ENCODE results near the gene NTM. TPM values are rescaled to one million over a fixed set of nuclear protein-coding genes. Genes with fewer than 3 reads are reported as not detected.
A peak's percentile ranks its signal among the peaks of the same experiment; 100 is the strongest.

Gene NTM
- total and polyA plus RNA-seq, 2 donors from 2014 or later: 0.92 to 10.3 TPM

DNA sequence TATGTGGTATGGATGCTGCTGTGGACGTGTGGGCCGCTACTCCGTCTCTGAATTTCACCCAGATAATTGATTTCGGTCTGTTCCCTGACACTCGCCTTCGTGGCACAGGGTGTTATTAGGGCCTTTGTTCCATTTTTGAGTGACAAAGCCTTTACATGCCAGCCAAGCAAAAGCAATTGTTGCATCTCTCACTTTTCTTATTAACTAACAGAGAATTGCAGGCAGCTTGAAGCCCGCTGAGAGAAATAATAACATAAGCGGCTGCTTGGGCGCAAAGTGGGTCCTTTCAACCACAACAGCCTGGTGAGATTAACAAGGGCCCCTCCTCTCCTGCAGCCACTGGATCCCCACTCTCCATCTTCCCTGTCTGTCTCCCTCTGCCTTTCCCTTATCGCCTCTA lies 449.4 kb downstream of the NTM start:
- Histone ChIP-seq H3K9ac (ENCODE audit: low read length in 3 of 3) (no peak overlapping the region), H3K9me3 (ENCODE audit: control insufficient read depth in 2 of 3, insufficient read depth in 1 of 3, low read length in 3 of 3) (no peaks in the 10 kb centered on the region), H3K4me1 (ENCODE audit: control insufficient read depth in 2 of 3, insufficient read depth in 2 of 3, low read depth in 1 of 3, low read length in 3 of 3) (no peaks in the 10 kb centered on the region), H3K27ac (ENCODE audit: low read depth in 2 of 2, low read length in 2 of 2) (no peak overlapping the region), H3K4me3 (ENCODE audit: low read length in 3 of 3) (no peak overlapping the region), H3K36me3 (ENCODE audit: control insufficient read depth in 2 of 3, insufficient read depth in 3 of 3, low read length in 3 of 3) (no peaks in the 10 kb centered on the region), H3K27me3 (ENCODE audit: control insufficient read depth, insufficient read depth, low read length) (no peaks in the 10 kb centered on the region)
- DNase-seq: no peak
- intact Hi-C loops (cut with DNase I): no loop called here
- TF ChIP-seq CTCF (IDR thresholded peaks at IDR 0.05; ENCODE audit: borderline replicate concordance, extremely low read depth, insufficient read depth): no peak
- FAIRE-seq: no peak

DNA sequence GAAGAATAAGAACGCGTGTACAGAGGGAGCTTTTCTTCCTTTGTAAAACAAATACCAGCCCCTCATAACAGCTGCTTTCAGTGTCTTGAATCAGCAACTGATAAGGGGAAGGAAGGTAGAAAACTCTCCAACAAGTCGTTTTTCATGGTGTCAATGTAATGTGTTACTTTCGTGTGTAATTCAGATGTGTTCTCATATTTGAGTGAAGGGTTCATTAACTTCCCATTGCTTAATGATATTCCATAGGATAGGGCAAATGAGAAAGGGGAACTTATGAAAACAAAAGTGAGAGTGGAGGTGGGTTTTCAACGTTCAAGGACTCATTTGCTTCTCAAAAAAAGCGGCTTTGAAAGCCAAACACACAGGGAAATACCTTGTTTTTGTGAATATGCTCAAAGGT lies 452.1 kb downstream of the NTM start:
- H3K9me3 ChIP-seq (ENCODE audit: control insufficient read depth in 2 of 3, insufficient read depth in 1 of 3, low read length in 3 of 3): no peaks in the 10 kb centered on the region
- intact Hi-C loops (cut with DNase I): no loop called here
- H3K4me3 ChIP-seq (ENCODE audit: low read length in 3 of 3): no peak overlapping the region
- no peak overlapping the region for H3K9ac ChIP-seq (ENCODE audit: low read length in 3 of 3)
- H3K36me3 ChIP-seq (ENCODE audit: control insufficient read depth in 2 of 3, insufficient read depth in 3 of 3, low read length in 3 of 3): no peaks in the 10 kb centered on the region
- FAIRE-seq: no peak
- no peaks in the 10 kb centered on the region for H3K27me3 ChIP-seq (ENCODE audit: control insufficient read depth, insufficient read depth, low read length)
- no peak overlapping the region for H3K27ac ChIP-seq (ENCODE audit: low read depth in 2 of 2, low read length in 2 of 2)
- DNase-seq: no peak
- TF ChIP-seq CTCF (IDR thresholded peaks at IDR 0.05; ENCODE audit: borderline replicate concordance, extremely low read depth, insufficient read depth): no peak
- H3K4me1 ChIP-seq (ENCODE audit: control insufficient read depth in 2 of 3, insufficient read depth in 2 of 3, low read depth in 1 of 3, low read length in 3 of 3): no peaks in the 10 kb centered on the region

DNA sequence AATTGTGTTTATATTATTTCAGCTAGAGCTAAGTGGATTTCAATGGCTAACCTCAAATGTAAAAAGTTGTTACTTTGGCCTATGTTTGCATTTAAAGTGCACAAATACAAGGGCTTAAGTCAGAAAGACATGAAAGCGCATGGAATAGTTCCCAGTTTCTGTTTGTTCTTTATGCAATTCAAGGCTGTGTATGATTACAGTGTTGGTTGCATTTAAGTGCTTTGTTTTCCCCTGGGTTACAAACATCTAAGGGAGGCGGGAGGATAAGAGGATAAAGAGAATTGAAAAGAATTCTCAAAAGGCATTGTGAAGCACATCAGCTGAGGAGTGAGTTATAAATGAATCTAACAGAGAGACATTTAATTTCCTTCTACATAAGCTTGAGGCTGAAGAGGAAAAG lies 453.4 kb downstream of the NTM start:
- Histone ChIP-seq H3K4me3 (ENCODE audit: low read length in 3 of 3) (no peak overlapping the region), H3K27me3 (ENCODE audit: control insufficient read depth, insufficient read depth, low read length) (no peaks in the 10 kb centered on the region), H3K36me3 (ENCODE audit: control insufficient read depth in 2 of 3, insufficient read depth in 3 of 3, low read length in 3 of 3) (no peaks in the 10 kb centered on the region), H3K9ac (ENCODE audit: low read length in 3 of 3) (no peak overlapping the region), H3K9me3 (ENCODE audit: control insufficient read depth in 2 of 3, insufficient read depth in 1 of 3, low read length in 3 of 3) (no peaks in the 10 kb centered on the region), H3K4me1 (ENCODE audit: control insufficient read depth in 2 of 3, insufficient read depth in 2 of 3, low read depth in 1 of 3, low read length in 3 of 3) (no peaks in the 10 kb centered on the region), H3K27ac (ENCODE audit: low read depth in 2 of 2, low read length in 2 of 2) (no peak overlapping the region)
- DNase-seq: peak in 1 of 5 donors; percentile 35
- no peak for FAIRE-seq
- intact Hi-C loops (cut with DNase I): no loop called here
- TF ChIP-seq CTCF (IDR thresholded peaks at IDR 0.05; ENCODE audit: borderline replicate concordance, extremely low read depth, insufficient read depth): no peak

GRCh38 chr11:131824771-131825170 lies 454.4 kb downstream of the NTM start:
- Histone ChIP-seq H3K27me3 (ENCODE audit: control insufficient read depth, insufficient read depth, low read length) (no peaks in the 10 kb centered on the region), H3K9ac (ENCODE audit: low read length in 3 of 3) (no peak overlapping the region), H3K36me3 (ENCODE audit: control insufficient read depth in 2 of 3, insufficient read depth in 3 of 3, low read length in 3 of 3) (no peaks in the 10 kb centered on the region), H3K4me3 (ENCODE audit: low read length in 3 of 3) (no peak overlapping the region), H3K4me1 (ENCODE audit: control insufficient read depth in 2 of 3, insufficient read depth in 2 of 3, low read depth in 1 of 3, low read length in 3 of 3) (no peaks in the 10 kb centered on the region), H3K27ac (ENCODE audit: low read depth in 2 of 2, low read length in 2 of 2) (no peak overlapping the region), H3K9me3 (ENCODE audit: control insufficient read depth in 2 of 3, insufficient read depth in 1 of 3, low read length in 3 of 3) (no peaks in the 10 kb centered on the region)
- DNase-seq (no peak), FAIRE-seq (no peak)
- no peak for TF ChIP-seq CTCF (IDR thresholded peaks at IDR 0.05; ENCODE audit: borderline replicate concordance, extremely low read depth, insufficient read depth)
- intact Hi-C loops (cut with DNase I): no loop called here
